Immature natural killer cell (primary cell): ENCODE measurements around the gene MUC20. TPM values are rescaled to one million over a fixed set of nuclear protein-coding genes. Genes with fewer than 3 reads are reported as not detected.
"Not testable (repeated sequence)": the region's sequence is repeated elsewhere in the genome, so short reads cannot be mapped to it uniquely, and the experiment has no call there.

Source experiments
- DNase-seq, 3 donors: peaks; one replicate each; pipeline ENCODE4 v3.0.0; 2022; ENCODE audit warnings: mixed read lengths in 1 of 3
- H3K27ac Mint-ChIP-seq, 6 donors: one replicate each; pipeline ENCODE4 v1.8.0; 2020; ENCODE audit warnings: mixed read lengths in 6 of 6, mild to moderate bottlenecking in 5 of 6, inconsistent platforms in 4 of 6, moderate library complexity in 3 of 6
- H3K27me3 Mint-ChIP-seq, 3 donors: one replicate each; pipeline ENCODE4 v1.8.0; 2020 to 2021; ENCODE audit warnings: low read depth in 3 of 3, mild to moderate bottlenecking in 3 of 3, mixed read lengths in 3 of 3, moderate library complexity in 3 of 3, inconsistent platforms in 1 of 3
- H3K36me3 Mint-ChIP-seq, 3 donors: one replicate each; pipeline ENCODE4 v1.8.0; 2020; ENCODE audit warnings: mixed read lengths in 3 of 3, inconsistent platforms in 2 of 3, mild to moderate bottlenecking in 2 of 3
- H3K4me1 Mint-ChIP-seq, 2 donors: one replicate each; pipeline ENCODE4 v1.8.0; 2020; ENCODE audit warnings: inconsistent platforms in 2 of 2, mild to moderate bottlenecking in 2 of 2, mixed read lengths in 2 of 2, moderate library complexity in 1 of 2
- H3K4me3 Mint-ChIP-seq, 5 donors: one replicate each; pipeline ENCODE4 v1.8.0; 2020; ENCODE audit warnings: mild to moderate bottlenecking in 5 of 5, mixed read lengths in 5 of 5, inconsistent platforms in 3 of 5, moderate library complexity in 3 of 5
- H3K9me3 Mint-ChIP-seq, 6 donors: one replicate each; pipeline ENCODE4 v1.8.0; 2020; ENCODE audit warnings: mild to moderate bottlenecking in 6 of 6, mixed read lengths in 6 of 6, inconsistent platforms in 4 of 6, moderate library complexity in 3 of 6
- polyA plus RNA-seq, 3 donors: library from polyadenylated mRNA; unstranded; fragments of 300-500 nt; fragmentation: Illumina TruSeq; gene quantifications; one replicate each; pipeline ENCODE4 v1.2.3, GENCODE V29; 2021

Gene MUC20
- polyA plus RNA-seq, 3 donors from 2014 or later, result 1.2 TPM; not detected in 2

GRCh38 chr3:195688471-195689183 is 32.2 kb upstream of the MUC20 start:
- not testable (repeated sequence) for H3K27ac Mint-ChIP-seq, DNase-seq, H3K4me1 Mint-ChIP-seq, H3K4me3 Mint-ChIP-seq, H3K9me3 Mint-ChIP-seq, H3K27me3 Mint-ChIP-seq
- H3K36me3 Mint-ChIP-seq, result peaks cover 27 to 54% (median 36%) of the 10 kb centered on the region in 3 donors

- not testable (repeated sequence) for DNase-seq, H3K9me3 Mint-ChIP-seq, H3K27ac Mint-ChIP-seq, H3K27me3 Mint-ChIP-seq, H3K4me1 Mint-ChIP-seq, H3K4me3 Mint-ChIP-seq
- peaks cover 23 to 51% (median 34%) of the 10 kb centered on the region in 3 donors for H3K36me3 Mint-ChIP-seq
These were observed 31.4 kb upstream of the MUC20 start for GRCh38 chr3:195689184-195690070.

GRCh38 chr3:195690951-195691350 is 29.8 kb upstream of the MUC20 start:
- no peak for DNase-seq
- Mint-ChIP-seq H3K36me3 (peaks cover 24 to 50% (median 30%) of the 10 kb centered on the region in 3 donors), H3K9me3 (no peaks in the 10 kb centered on the region), H3K4me3 (no peak overlapping the region), H3K27ac (no peak overlapping the region), H3K4me1 (peaks cover 0 to 2% of the 10 kb centered on the region in 2 donors), H3K27me3 (no peaks in the 10 kb centered on the region)

GRCh38 chr3:195691596-195692353 is 29.0 kb upstream of the MUC20 start:
- not testable (repeated sequence) for H3K27me3 Mint-ChIP-seq, DNase-seq, H3K4me3 Mint-ChIP-seq, H3K9me3 Mint-ChIP-seq, H3K4me1 Mint-ChIP-seq, H3K27ac Mint-ChIP-seq
- peaks cover 23 to 50% (median 35%) of the 10 kb centered on the region in 3 donors for H3K36me3 Mint-ChIP-seq

- H3K36me3 Mint-ChIP-seq, result peaks cover 23 to 50% (median 33%) of the 10 kb centered on the region in 3 donors
These were observed 28.5 kb upstream of the MUC20 start for GRCh38 chr3:195692354-195692685.

GRCh38 chr3:195692781-195693427 is 27.9 kb upstream of the MUC20 start:
- H3K27ac Mint-ChIP-seq, result no peak overlapping the region
- no peak overlapping the region for H3K4me3 Mint-ChIP-seq
- H3K27me3 Mint-ChIP-seq, result peaks cover 0 to 1% (median 0%) of the 10 kb centered on the region in 3 donors
- peaks cover 0 to 2% of the 10 kb centered on the region in 2 donors for H3K4me1 Mint-ChIP-seq
- H3K36me3 Mint-ChIP-seq, result peaks cover 24 to 51% (median 32%) of the 10 kb centered on the region in 3 donors
- no peak for DNase-seq
- no peaks in the 10 kb centered on the region for H3K9me3 Mint-ChIP-seq

More at GRCh38 chr3:195692354-195692685, 28.5 kb upstream of the MUC20 start:
- no peak overlapping the region for H3K4me3 Mint-ChIP-seq
- H3K27ac Mint-ChIP-seq, result no peak overlapping the region
- H3K9me3 Mint-ChIP-seq, result no peaks in the 10 kb centered on the region
- DNase-seq, result no peak
- no peaks in the 10 kb centered on the region for H3K27me3 Mint-ChIP-seq
- H3K4me1 Mint-ChIP-seq, result peaks cover 0 to 2% of the 10 kb centered on the region in 2 donors

- no peak overlapping the region for H3K4me3 Mint-ChIP-seq
- H3K27me3 Mint-ChIP-seq, result peaks cover 0 to 1% (median 0%) of the 10 kb centered on the region in 3 donors
- H3K27ac Mint-ChIP-seq, result peak overlapping the region in 1 of 6 donors; percentile 79
- no peak for DNase-seq
- H3K9me3 Mint-ChIP-seq, result no peaks in the 10 kb centered on the region
- peaks cover 0 to 2% of the 10 kb centered on the region in 2 donors for H3K4me1 Mint-ChIP-seq
- H3K36me3 Mint-ChIP-seq, result peaks cover 27 to 57% (median 35%) of the 10 kb centered on the region in 3 donors
These were observed 27.2 kb upstream of the MUC20 start for GRCh38 chr3:195693428-195694216.

- not testable (repeated sequence) for H3K9me3 Mint-ChIP-seq, DNase-seq, H3K4me1 Mint-ChIP-seq, H3K4me3 Mint-ChIP-seq, H3K27ac Mint-ChIP-seq, H3K27me3 Mint-ChIP-seq
- H3K36me3 Mint-ChIP-seq, result peaks cover 27 to 49% (median 36%) of the 10 kb centered on the region in 3 donors
These were observed 26.3 kb upstream of the MUC20 start for GRCh38 chr3:195694217-195695076.

- H3K27me3 Mint-ChIP-seq, result peaks cover 0 to 1% (median 0%) of the 10 kb centered on the region in 3 donors
- H3K4me1 Mint-ChIP-seq, result peaks cover 0 to 2% of the 10 kb centered on the region in 2 donors
- DNase-seq, result no peak
- no peak overlapping the region for H3K4me3 Mint-ChIP-seq
- H3K36me3 Mint-ChIP-seq, result peaks cover 26 to 45% (median 34%) of the 10 kb centered on the region in 3 donors
- no peak overlapping the region for H3K27ac Mint-ChIP-seq
- no peaks in the 10 kb centered on the region for H3K9me3 Mint-ChIP-seq
These were observed 24.0 kb upstream of the MUC20 start for GRCh38 chr3:195696632-195697278.

- H3K36me3 Mint-ChIP-seq, result peaks cover 16 to 35% (median 24%) of the 10 kb centered on the region in 3 donors
- H3K4me1 Mint-ChIP-seq, result peaks cover 0 to 2% of the 10 kb centered on the region in 2 donors
- H3K27ac Mint-ChIP-seq, result peak overlapping the region in 3 of 6 donors; percentile 2 to 9 (median 5)
- no peaks in the 10 kb centered on the region for H3K9me3 Mint-ChIP-seq
- no peak for DNase-seq
- H3K27me3 Mint-ChIP-seq, result peaks cover 0 to 1% (median 0%) of the 10 kb centered on the region in 3 donors
- no peak overlapping the region for H3K4me3 Mint-ChIP-seq
These were observed 23.0 kb upstream of the MUC20 start for GRCh38 chr3:195697582-195698324.

- H3K4me3 Mint-ChIP-seq, result no peak overlapping the region
- H3K4me1 Mint-ChIP-seq, result no peaks in the 10 kb centered on the region
- no peaks in the 10 kb centered on the region for H3K9me3 Mint-ChIP-seq
- peaks cover 13 to 31% (median 20%) of the 10 kb centered on the region in 3 donors for H3K36me3 Mint-ChIP-seq
- H3K27ac Mint-ChIP-seq, result peak overlapping the region in 1 of 6 donors; percentile 2
- no peak for DNase-seq
- peaks cover 0 to 1% (median 0%) of the 10 kb centered on the region in 3 donors for H3K27me3 Mint-ChIP-seq
These were observed 22.5 kb upstream of the MUC20 start for GRCh38 chr3:195698325-195698646.
